GM12892 (cell line): Measurements from ENCODE around the gene C11orf21. TPM values are rescaled to one million over a fixed set of nuclear protein-coding genes. Genes with fewer than 3 reads are reported as not detected.
"Not testable (repeated sequence)": the region's sequence is repeated elsewhere in the genome, so short reads cannot be mapped to it uniquely, and the experiment has no call there.

Experiments used
- DNase-seq: peaks from one replicate; pipeline ENCODE4 v3.0.0; 2011; ENCODE audit not compliant: insufficient read length
- FAIRE-seq: peaks from 2 replicates; lab custom pipeline; 2011; peaks lifted over from hg19 to GRCh38; lab: Jason Lieb, UNC
- POLR2A ChIP-seq: IDR thresholded peaks from 2 replicates; pipeline ENCODE4 v1.6.1; 2011; ENCODE audit warnings: low read depth, low read length, control low read depth
- POLR2AphosphoS5 ChIP-seq: IDR thresholded peaks from 2 replicates; pipeline ENCODE4 v1.6.1; 2011; ENCODE audit warnings: low read depth, low read length, control low read depth
- TAF1 ChIP-seq: IDR thresholded peaks from 2 replicates; pipeline ENCODE4 v1.6.1; 2011; ENCODE audit warnings: low read depth, mild to moderate bottlenecking, control low read depth, low read length, borderline replicate concordance
- polyA plus RNA-seq: library from polyadenylated mRNA; unstranded; fragments of >200 nt; gene quantifications from one replicate; pipeline ENCODE4 v1.2.1, GENCODE V29; 2012; ENCODE audit warnings: missing spikeins, inconsistent platforms; ENCODE audit not compliant: missing spikeins

C11orf21 gene
- 0.19 TPM for polyA plus RNA-seq

GRCh38 chr11:2301631-2302305, at the start of gene C11orf21, which contains the start of gene TSPAN32:
Gene C11orf21 (minus strand): TSS chr11:2301918. CDS start chr11:2301808, 110 bp downstream.
Gene TSPAN32 (plus strand): TSS chr11:2302013. CDS start chr11:2302150, 137 bp downstream.
- TF ChIP-seq TAF1 = no peak
- TF ChIP-seq POLR2AphosphoS5 = no peak
- TF ChIP-seq POLR2A = no peak
- FAIRE-seq = no peak
- DNase-seq = no peak

GRCh38 chr11:2348986-2349385, 47.3 kb upstream of the C11orf21 start:
- no peak for DNase-seq

GRCh38 chr11:2347308-2347830, 45.7 kb upstream of the C11orf21 start:
- TF ChIP-seq TAF1 (no peak), POLR2A (no peak), POLR2AphosphoS5 (no peak)
- no peak for FAIRE-seq
- no peak for DNase-seq

More at GRCh38 chr11:2348986-2349385, 47.3 kb upstream of the C11orf21 start:
- FAIRE-seq = no peak
- TF ChIP-seq POLR2AphosphoS5 (no peak), TAF1 (no peak), POLR2A (no peak)

- FAIRE-seq (no peak), DNase-seq (no peak)
- TF ChIP-seq POLR2AphosphoS5 = no peak
- no peak for TF ChIP-seq POLR2A
- no peak for TF ChIP-seq TAF1
These were observed 45.0 kb upstream of the C11orf21 start for GRCh38 chr11:2346586-2347307.

GRCh38 chr11:2346014-2346413, 44.3 kb upstream of the C11orf21 start:
- FAIRE-seq (no peak), DNase-seq (no peak)
- no peak for TF ChIP-seq TAF1
- TF ChIP-seq POLR2AphosphoS5 = no peak

- TF ChIP-seq TAF1 (no peak), POLR2AphosphoS5 (no peak), POLR2A (no peak)
- DNase-seq (no peak), FAIRE-seq (no peak)
These were observed 43.3 kb upstream of the C11orf21 start for GRCh38 chr11:2345050-2345449.

- TF ChIP-seq POLR2AphosphoS5 (no peak), TAF1 (no peak), POLR2A (no peak)
These were observed 41.8 kb upstream of the C11orf21 start for GRCh38 chr11:2343502-2343901.

GRCh38 chr11:2342981-2343380, 41.3 kb upstream of the C11orf21 start:
- TF ChIP-seq POLR2AphosphoS5 = no peak
- no peak for TF ChIP-seq TAF1
- no peak for TF ChIP-seq POLR2A
- FAIRE-seq = no peak
- no peak for DNase-seq

More at GRCh38 chr11:2343502-2343901, 41.8 kb upstream of the C11orf21 start:
- DNase-seq = no peak
- FAIRE-seq = no peak

GRCh38 chr11:2342557-2342956, 40.8 kb upstream of the C11orf21 start:
- FAIRE-seq = no peak
- no peak for TF ChIP-seq POLR2AphosphoS5
- no peak for TF ChIP-seq POLR2A
- no peak for TF ChIP-seq TAF1

GRCh38 chr11:2338760-2339159, 37.0 kb upstream of the C11orf21 start:
- not testable (repeated sequence) for DNase-seq, FAIRE-seq

More at GRCh38 chr11:2342557-2342956, 40.8 kb upstream of the C11orf21 start:
- no peak for DNase-seq

- DNase-seq, FAIRE-seq: not testable (repeated sequence)
These were observed 33.6 kb upstream of the C11orf21 start for GRCh38 chr11:2335286-2335685.

GRCh38 chr11:2333486-2334205, 31.9 kb upstream of the C11orf21 start:
- not testable (repeated sequence) for DNase-seq, FAIRE-seq

- not testable (repeated sequence) for DNase-seq, FAIRE-seq
These were observed 30.9 kb upstream of the C11orf21 start for GRCh38 chr11:2332569-2332968.
